PC-3 (cell line): ENCODE measurements around the gene DHRS1. TPM values are rescaled to one million over a fixed set of nuclear protein-coding genes. Genes with fewer than 3 reads are reported as not detected.

Source experiments
- ATAC-seq: fragments of 200-7000 bp; cut with Tn5 transposase; 2 replicates; pipeline ENCODE4 v1.9.1; 2020; ENCODE audit warnings: mild to moderate bottlenecking, moderate library complexity
- BruUV-seq: library from RNA; stranded (reverse); fragments of 400-500 nt; replicated peaks from 2 replicates; lab custom pipeline; 2021; lab: Mats Ljungman, UMichigan
- CTCF ChIA-PET: fragments of 300-600 bp; sonication (Branson Sonifier 250); formaldehyde crosslinking; loops from one replicate; lab custom pipeline; 2022; ENCODE audit warnings: antibody characterized with exemption; lab: Charles Lee
- POLR2A ChIA-PET: fragments of 300-600 bp; sonication (Branson Sonifier 250); formaldehyde crosslinking; loops from one replicate; lab custom pipeline; 2022; ENCODE audit warnings: antibody characterized with exemption; ENCODE audit not compliant: unreplicated experiment; lab: Charles Lee
- DNase-seq: peaks from one replicate; pipeline ENCODE4 v3.0.0-alpha.2; 2015
- H2AFZ ChIP-seq: fragments of 300-600 bp; sonication (generic); 2 replicates; pipeline ENCODE4 v1.6.0; 2016; ENCODE audit warnings: antibody characterized with exemption, low read length
- H3F3A ChIP-seq: fragments of 300-600 bp; sonication (generic); one replicate; pipeline ENCODE4 v1.6.0; 2017; ENCODE audit warnings: antibody characterized with exemption, low read length, control low read depth, mild to moderate bottlenecking; ENCODE audit not compliant: unreplicated experiment
- H3K27ac ChIP-seq: fragments of 300-600 bp; sonication (generic); 2 replicates; pipeline ENCODE4 v1.5.1; 2016; ENCODE audit warnings: mild to moderate bottlenecking, low read length
- H3K27me3 ChIP-seq: fragments of 300-600 bp; sonication (generic); 2 replicates; pipeline ENCODE4 v1.6.1; 2016; ENCODE audit warnings: low read length, mixed read lengths
- H3K36me3 ChIP-seq: fragments of 300-600 bp; sonication (generic); 2 replicates; pipeline ENCODE4 v1.6.1; 2016; ENCODE audit warnings: low read depth, mixed run types, low read length, mixed read lengths
- H3K4me1 ChIP-seq: fragments of 300-600 bp; sonication (generic); 2 replicates; pipeline ENCODE4 v1.5.1; 2016; ENCODE audit warnings: low read length; ENCODE audit not compliant: insufficient read depth
- H3K4me2 ChIP-seq: fragments of 300-600 bp; sonication (generic); 2 replicates; pipeline ENCODE4 v1.6.0; 2016; ENCODE audit warnings: low read length
- H3K4me3 ChIP-seq: fragments of 300-600 bp; sonication (generic); 2 replicates; pipeline ENCODE4 v1.5.1; 2016; ENCODE audit warnings: mild to moderate bottlenecking, low read length, mixed read lengths
- H3K79me2 ChIP-seq: fragments of 300-600 bp; sonication (generic); 2 replicates; pipeline ENCODE4 v1.6.1; 2017; ENCODE audit warnings: low read length, mixed read lengths
- H3K9ac ChIP-seq: fragments of 300-600 bp; sonication (generic); 2 replicates; pipeline ENCODE4 v1.6.0; 2016; ENCODE audit warnings: mild to moderate bottlenecking, low read length
- H3K9me2 ChIP-seq: fragments of 300-600 bp; sonication (generic); replicated peaks from 2 replicates; pipeline ENCODE4 v1.6.1; 2016; ENCODE audit warnings: mixed run types, low read length, mixed read lengths
- H3K9me3 ChIP-seq: fragments of 300-600 bp; sonication (generic); 2 replicates; pipeline ENCODE4 v1.6.1; 2016; ENCODE audit warnings: low read length, mixed read lengths
- H4K20me1 ChIP-seq: fragments of 300-600 bp; sonication (generic); 2 replicates; pipeline ENCODE4 v1.6.1; 2016; ENCODE audit warnings: low read length, mixed read lengths
- EZH2 ChIP-seq: fragments of 300-600 bp; sonication (generic); IDR thresholded peaks from one replicate; pipeline ENCODE4 v1.6.1; 2017; ENCODE audit warnings: antibody characterized with exemption, mild to moderate bottlenecking, low read length; ENCODE audit not compliant: unreplicated experiment
- EZH2phosphoT487 ChIP-seq: fragments of 300-600 bp; sonication (generic); IDR thresholded peaks from 2 replicates; pipeline ENCODE4 v1.6.1; 2018; ENCODE audit warnings: mild to moderate bottlenecking, antibody characterized with exemption, low read length, borderline replicate concordance
- intact Hi-C: fragments of 100-400 bp; cut with micrococcal nuclease; formaldehyde crosslinking; loops from 2 replicates; pipeline ENCODE4 v1.9.0; 2023
- total RNA-seq: library from RNA; depleted of rRNA; stranded (reverse); fragments of >200 nt; gene quantifications from 2 replicates; pipeline ENCODE4 v1.2.3, GENCODE V29; 2014
- TF ChIP-seq, protein P1 (sequence below): fragments of 300-600 bp; sonication (generic); conservative IDR thresholded peaks from 2 replicates; pipeline ENCODE4 v1.5.1; 2017; ENCODE audit warnings: antibody characterized with exemption, low read depth, mild to moderate bottlenecking, low read length

The DHRS1 gene
- total RNA-seq, 1 experiment from 2014 or later = 15.9 TPM

DNA sequence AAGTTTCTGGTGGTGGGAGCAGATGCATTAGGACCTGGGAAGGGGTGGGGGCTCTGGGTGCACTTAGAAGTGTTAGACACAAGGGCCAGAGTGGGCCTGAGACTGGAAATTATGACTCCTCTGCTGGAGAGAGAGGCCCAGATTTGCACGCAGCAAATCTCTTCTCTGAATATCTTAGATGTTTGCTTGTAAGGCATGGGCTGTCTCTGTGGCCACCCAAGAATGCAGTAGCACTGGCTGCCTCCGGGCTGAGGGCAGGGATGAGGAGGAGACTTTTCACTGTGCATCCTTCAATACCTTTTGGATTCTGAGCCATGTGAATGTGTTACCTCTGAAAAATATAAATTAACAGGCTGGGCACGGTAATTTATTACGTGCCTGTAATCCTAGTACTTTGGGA, 14.2 kb downstream of the DHRS1 start:
- ATAC-seq (no peak), DNase-seq (no peak)
- Histone ChIP-seq H3K4me3 (no peak overlapping the region), H3K79me2 (no peaks in the 10 kb centered on the region), H3F3A (no peaks in the 10 kb centered on the region), H3K27ac (no peak overlapping the region), H4K20me1 (no peaks in the 10 kb centered on the region), H3K9ac (no peak overlapping the region), H3K4me2 (no peak overlapping the region), H3K9me2 (no peaks in the 10 kb centered on the region), H3K27me3 (no peaks in the 10 kb centered on the region), H3K9me3 (no peaks in the 10 kb centered on the region), H3K36me3 (peaks cover 11% of the 10 kb centered on the region; the same call in 1 of the 2 replicates), H3K4me1 (no peaks in the 10 kb centered on the region), H2AFZ (no peak overlapping the region)
- intact Hi-C loops = no loop called here
- ChIA-PET POLR2A (no interaction called here), CTCF (interaction anchor here (0.6 kb wide), 1 partner anchor 12 kb away, joined by 3 read pairs; no protein-coding TSS in a partner anchor)
- no TSS peak for BruUV-seq
- TF ChIP-seq EZH2phosphoT487 = no peak
- TF ChIP-seq, protein P1, sequence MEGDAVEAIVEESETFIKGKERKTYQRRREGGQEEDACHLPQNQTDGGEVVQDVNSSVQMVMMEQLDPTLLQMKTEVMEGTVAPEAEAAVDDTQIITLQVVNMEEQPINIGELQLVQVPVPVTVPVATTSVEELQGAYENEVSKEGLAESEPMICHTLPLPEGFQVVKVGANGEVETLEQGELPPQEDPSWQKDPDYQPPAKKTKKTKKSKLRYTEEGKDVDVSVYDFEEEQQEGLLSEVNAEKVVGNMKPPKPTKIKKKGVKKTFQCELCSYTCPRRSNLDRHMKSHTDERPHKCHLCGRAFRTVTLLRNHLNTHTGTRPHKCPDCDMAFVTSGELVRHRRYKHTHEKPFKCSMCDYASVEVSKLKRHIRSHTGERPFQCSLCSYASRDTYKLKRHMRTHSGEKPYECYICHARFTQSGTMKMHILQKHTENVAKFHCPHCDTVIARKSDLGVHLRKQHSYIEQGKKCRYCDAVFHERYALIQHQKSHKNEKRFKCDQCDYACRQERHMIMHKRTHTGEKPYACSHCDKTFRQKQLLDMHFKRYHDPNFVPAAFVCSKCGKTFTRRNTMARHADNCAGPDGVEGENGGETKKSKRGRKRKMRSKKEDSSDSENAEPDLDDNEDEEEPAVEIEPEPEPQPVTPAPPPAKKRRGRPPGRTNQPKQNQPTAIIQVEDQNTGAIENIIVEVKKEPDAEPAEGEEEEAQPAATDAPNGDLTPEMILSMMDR = no peak
- TF ChIP-seq EZH2 = no peak

DNA sequence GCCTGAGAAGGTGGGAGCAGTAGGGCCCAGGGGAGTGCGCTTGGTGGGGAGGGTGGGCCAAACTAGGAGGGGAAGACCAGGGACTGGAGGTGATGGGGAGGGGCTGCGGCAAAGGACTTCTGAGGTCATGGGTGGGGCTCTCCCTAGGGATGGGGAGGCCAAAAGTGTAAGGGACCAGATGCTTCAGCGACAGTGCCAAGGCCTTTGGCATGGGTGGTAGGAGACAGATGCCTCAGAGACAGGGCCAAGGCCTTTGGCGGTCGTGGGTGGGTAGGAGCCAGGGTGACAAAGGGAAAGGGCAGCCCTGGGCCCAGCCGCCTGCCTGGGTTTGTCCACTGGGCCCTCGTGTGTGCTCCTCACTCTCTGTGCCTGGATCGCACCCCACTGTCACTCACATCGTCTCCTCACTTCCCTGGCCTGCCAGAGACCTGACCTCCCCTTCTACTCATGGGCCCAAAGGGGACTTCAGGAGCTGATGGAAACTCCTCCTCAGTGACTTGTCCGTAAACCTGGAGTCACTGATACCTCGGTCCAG, 15.0 kb downstream of the DHRS1 start:
- ChIA-PET CTCF (interaction anchor here (0.6 kb wide), 1 partner anchor 13 kb away, joined by 3 read pairs; no protein-coding TSS in a partner anchor), POLR2A (no interaction called here)
- Histone ChIP-seq H3K9me2 (no peaks in the 10 kb centered on the region), H3K9me3 (no peaks in the 10 kb centered on the region), H3K9ac (no peak overlapping the region), H3K4me1 (no peaks in the 10 kb centered on the region), H3K36me3 (0 out of 2 replicates have a peak, but pooled peaks cover 4% of the 10 kb centered on the region), H2AFZ (no peak overlapping the region), H3K4me3 (no peak overlapping the region), H4K20me1 (no peaks in the 10 kb centered on the region), H3F3A (no peaks in the 10 kb centered on the region), H3K79me2 (no peaks in the 10 kb centered on the region), H3K27me3 (no peaks in the 10 kb centered on the region), H3K4me2 (no peak overlapping the region), H3K27ac (no peak overlapping the region)
- intact Hi-C loops = no loop called here
- DNase-seq = no peak
- TF ChIP-seq EZH2 (no peak), EZH2phosphoT487 (no peak)
- TF ChIP-seq, protein P1 = no peak
- BruUV-seq = no TSS peak
- ATAC-seq = no peak

DNA sequence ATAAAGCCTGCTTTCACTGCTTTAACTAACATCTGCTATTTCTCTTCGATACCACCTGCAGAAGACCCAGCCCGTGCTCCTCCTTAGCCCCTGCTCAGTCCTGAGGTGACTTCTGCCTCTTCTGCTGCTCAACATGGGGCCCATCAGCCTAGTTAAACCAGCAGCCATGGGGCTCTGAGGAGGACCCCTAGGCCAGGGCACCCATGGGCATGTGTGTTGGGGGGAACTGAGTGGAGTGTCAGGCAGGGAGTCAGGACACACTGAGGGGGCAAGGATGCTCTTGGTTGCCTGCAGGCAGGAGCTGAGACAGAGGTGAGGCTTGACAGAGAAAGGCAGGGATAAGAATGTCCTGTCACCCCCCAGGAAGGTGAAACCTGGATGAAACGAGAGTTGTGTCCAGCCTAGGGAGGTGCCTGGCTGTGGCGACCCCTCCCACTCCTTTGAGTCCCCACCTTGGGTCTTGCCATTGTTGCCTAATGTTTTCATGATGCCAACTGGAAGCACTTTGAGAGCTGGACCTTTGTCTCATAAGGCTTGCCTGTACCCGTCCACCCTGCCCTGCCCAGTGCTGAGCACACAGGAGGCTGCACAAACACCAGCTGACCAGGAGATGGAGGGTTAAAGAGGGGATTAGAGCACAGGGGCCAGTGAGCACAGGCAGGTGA, 15.7 kb downstream of the DHRS1 start:
- POLR2A ChIA-PET = interaction anchor here (0.7 kb wide), 1 partner anchor 41 kb away, joined by 4 read pairs; the partner anchor contains the start of gene TINF2
- CTCF ChIA-PET = no interaction called here
- Histone ChIP-seq H3K4me3 (no peak overlapping the region), H3K9ac (no peak overlapping the region), H3K4me1 (peaks cover 6% of the 10 kb centered on the region), H3K79me2 (no peaks in the 10 kb centered on the region), H3K4me2 (no peak overlapping the region), H3K9me2 (no peaks in the 10 kb centered on the region), H3K9me3 (no peaks in the 10 kb centered on the region), H3K27me3 (no peaks in the 10 kb centered on the region), H4K20me1 (no peaks in the 10 kb centered on the region), H3K27ac (no peak overlapping the region), H3F3A (no peaks in the 10 kb centered on the region), H3K36me3 (no peaks in the 10 kb centered on the region), H2AFZ (no peak overlapping the region)
- ATAC-seq = no peak
- no peak for DNase-seq
- TF ChIP-seq, protein P1 = no peak
- TF ChIP-seq EZH2 (no peak), EZH2phosphoT487 (no peak)
- BruUV-seq = no TSS peak
- intact Hi-C loops = no loop called here
